ENCODE results near the gene RALGPS1.

- no peak for TF ChIP-seq CTCF (conservative IDR thresholded peaks at IDR 0.05)
- TF ChIP-seq ZFX (IDR thresholded peaks at IDR 0.05): no peak
Measured at GRCh38 chr9:127223266-127223665, 308.7 kb downstream of the RALGPS1 start.
